Stomach (tissue), 9 donors: ENCODE results near the gene VARS2. TPM values are rescaled to one million over a fixed set of nuclear protein-coding genes. Genes with fewer than 3 reads are reported as not detected.

Experiments used
- DNase-seq, 2 donors: peaks; one replicate each; pipeline versions ENCODE4 v3.0.0 to v3.0.0-alpha.2; 2013 to 2019
- H3K27ac ChIP-seq, 5 donors: fragments of 200-600 bp in 4 of 5; sonication (generic) in 4 of 5; one replicate each; pipeline ENCODE4 v1.5.1; 2013 to 2019; ENCODE audit warnings: mild to moderate bottlenecking in 1 of 5, moderate library complexity in 1 of 5
- H3K27me3 ChIP-seq, 3 donors: fragments of 200-600 bp; sonication (generic); one replicate each; pipeline ENCODE4 v1.5.1; 2017 to 2019; ENCODE audit warnings: mixed run types in 1 of 3
- H3K36me3 ChIP-seq, 4 donors: fragments of 200-600 bp; sonication (generic); 1 replicate in 3 of 4; 2 replicates in 1 of 4; pipeline ENCODE4 v1.5.1; 2016 to 2019
- H3K4me1 ChIP-seq, 4 donors: fragments of 200-600 bp; sonication (generic); one replicate each; pipeline ENCODE4 v1.5.1; 2016 to 2019
- H3K4me3 ChIP-seq, 4 donors: fragments of 200-600 bp; sonication (generic) in 3 of 4; one replicate each; pipeline ENCODE4 v1.5.1; 2016 to 2019; ENCODE audit warnings: mild to moderate bottlenecking in 1 of 4
- H3K9me3 ChIP-seq, 4 donors: fragments of 200-600 bp; sonication (generic); one replicate each; pipeline ENCODE4 v1.5.1; 2016 to 2019
- CTCF ChIP-seq, 7 experiments: fragments of 450-650 bp in 4 of 7; fragments of 200-600 bp in 3 of 7; sonication (generic) in 3 of 7; IDR thresholded peaks; one replicate each; pipeline ENCODE4 v1.5.1; 2016 to 2019; ENCODE audit warnings: antibody characterized with exemption in 7 of 7, control low read depth in 2 of 7, mild to moderate bottlenecking in 1 of 7
- EP300 ChIP-seq: sonication (generic); formaldehyde crosslinking; IDR thresholded peaks from one replicate; pipeline ENCODE4 v1.6.1; 2017; ENCODE audit warnings: antibody characterized with exemption
- POLR2A ChIP-seq, 4 donors: fragments of 450-650 bp; IDR thresholded peaks; one replicate each; pipeline ENCODE4 v1.6.1; 2016; ENCODE audit warnings: antibody characterized with exemption in 4 of 4, control low read depth in 2 of 4, mild to moderate bottlenecking in 1 of 4, moderate library complexity in 1 of 4
- POLR2AphosphoS5 ChIP-seq, 3 donors: sonication (generic); formaldehyde crosslinking; IDR thresholded peaks; one replicate each; pipeline ENCODE4 v1.6.1; 2016; ENCODE audit warnings: antibody characterized with exemption in 3 of 3
- WGBS, 5 donors: extraction: QIAGEN DNeasy Blood & Tissue Kit in 3 of 5; methylation state at CpG; one replicate each; pipeline versions ENCODE4 v1.1.5 to v1.1.7; 2013 to 2018; 5-methylcytosine and 5-hydroxymethylcytosine counted together
- intact Hi-C: fragments of 100-400 bp; cut with DNase I; formaldehyde crosslinking; loops from one replicate; pipeline ENCODE4 v1.15.1; 2023; ENCODE audit warnings: low total_unique reads
- polyA plus RNA-seq, 3 donors: library from polyadenylated mRNA; stranded (reverse); fragments of 200-250 nt; gene quantifications; one replicate each; pipeline ENCODE4 v1.2.3, GENCODE V29; 2013
- total RNA-seq, 5 donors: library from RNA; depleted of rRNA; stranded (reverse); fragments of >200 nt; gene quantifications; one replicate each; pipeline versions ENCODE4 v1.1.0 to v1.2.3, GENCODE V29; 2014 to 2016
- donor health status: healthy with polysubstance abuse.
- donor health status: Bipolar disorder and iron deficiency.
- donor health status: healthy.

The VARS2 gene
- total and polyA plus RNA-seq, 8 donors, result 1.2 to 61.6 (median 21.6) TPM

GRCh38 chr6:30945281-30945680, 31.2 kb downstream of the VARS2 start:
- no peak overlapping the region for H3K4me3 ChIP-seq
- no peak for DNase-seq
- H3K36me3 ChIP-seq, result peaks cover 0 to 17% (median 0%) of the 10 kb centered on the region in 4 donors
- WGBS, 5 donors, result 84 to 89% (median 85%) methylated on average over 5 of the region's 5 CpGs
- H3K4me1 ChIP-seq, result peaks cover 6 to 23% (median 20%) of the 10 kb centered on the region in 4 donors
- no peaks in the 10 kb centered on the region for H3K9me3 ChIP-seq
- intact Hi-C loops, result no loop called here
- no peak for TF ChIP-seq CTCF (IDR thresholded peaks at IDR 0.05)
- TF ChIP-seq POLR2AphosphoS5 (IDR thresholded peaks at IDR 0.05), result no peak
- no peak for TF ChIP-seq EP300
- no peak for TF ChIP-seq POLR2A (IDR thresholded peaks at IDR 0.05)
- peaks cover 0 to 31% (median 0%) of the 10 kb centered on the region in 3 donors for H3K27me3 ChIP-seq
- no peak overlapping the region for H3K27ac ChIP-seq

GRCh38 chr6:30947231-30947630, 33.2 kb downstream of the VARS2 start:
- WGBS, 5 donors, result 34 to 68% (median 44%) methylated on average over 4 of the region's 4 CpGs
- intact Hi-C loops, result no loop called here

GRCh38 chr6:30948811-30949210, 34.8 kb downstream of the VARS2 start:
- intact Hi-C loops, result no loop called here
- WGBS, 5 donors, result 64 to 84% (median 74%) methylated on average over 6 of the region's 6 CpGs
- TF ChIP-seq EP300, result no peak
- TF ChIP-seq POLR2AphosphoS5 (IDR thresholded peaks at IDR 0.05), result no peak
- TF ChIP-seq CTCF (IDR thresholded peaks at IDR 0.05), result no peak
- TF ChIP-seq POLR2A (IDR thresholded peaks at IDR 0.05), result no peak

More at GRCh38 chr6:30947231-30947630, 33.2 kb downstream of the VARS2 start:
- no peak for TF ChIP-seq EP300
- peak in 1 of 3 donors; percentile 23 for TF ChIP-seq POLR2AphosphoS5 (IDR thresholded peaks at IDR 0.05)
- peaks cover 0 to 19% (median 0%) of the 10 kb centered on the region in 3 donors for H3K27me3 ChIP-seq
- peaks cover 0 to 25% (median 0%) of the 10 kb centered on the region in 4 donors for H3K36me3 ChIP-seq
- peak in 1 of 2 donors; percentile 60 for DNase-seq
- H3K4me1 ChIP-seq, result peaks cover 6 to 12% (median 11%) of the 10 kb centered on the region in 4 donors
- no peak overlapping the region for H3K4me3 ChIP-seq
- peak overlapping the region in 1 of 5 donors; percentile 43 for H3K27ac ChIP-seq
- no peaks in the 10 kb centered on the region for H3K9me3 ChIP-seq

DNA sequence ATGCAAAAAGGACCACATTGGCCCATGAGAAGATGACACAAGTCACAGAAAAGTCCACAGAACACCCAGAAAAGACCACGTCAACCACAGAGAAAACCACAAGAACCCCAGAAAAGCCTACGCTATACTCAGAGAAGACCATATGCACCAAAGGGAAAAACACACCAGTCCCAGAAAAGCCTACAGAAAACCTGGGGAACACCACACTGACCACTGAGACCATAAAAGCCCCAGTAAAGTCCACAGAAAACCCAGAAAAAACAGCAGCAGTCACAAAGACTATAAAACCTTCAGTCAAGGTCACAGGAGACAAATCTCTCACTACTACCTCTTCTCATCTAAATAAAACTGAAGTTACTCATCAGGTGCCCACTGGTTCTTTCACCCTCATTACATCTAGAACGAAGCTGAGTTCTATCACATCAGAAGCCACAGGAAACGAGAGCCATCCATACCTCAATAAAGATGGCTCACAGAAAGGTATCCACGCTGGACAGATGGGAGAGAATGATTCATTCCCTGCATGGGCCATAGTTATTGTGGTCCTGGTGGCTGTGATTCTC, 38.0 kb downstream of the VARS2 start:
- Histone ChIP-seq H3K4me1 (peaks cover 3 to 18% (median 14%) of the 10 kb centered on the region in 4 donors), H3K36me3 (peaks cover 0 to 25% (median 0%) of the 10 kb centered on the region in 4 donors), H3K27ac (no peak overlapping the region), H3K4me3 (no peak overlapping the region), H3K27me3 (peaks cover 0 to 29% (median 6%) of the 10 kb centered on the region in 3 donors), H3K9me3 (no peaks in the 10 kb centered on the region)
- DNase-seq, result no peak
- intact Hi-C loops, result no loop called here
- WGBS, 5 donors, result 77 to 91% (median 86%) methylated on average over 5 of the region's 5 CpGs
- TF ChIP-seq EP300 (no peak), POLR2AphosphoS5 (IDR thresholded peaks at IDR 0.05) (no peak), CTCF (IDR thresholded peaks at IDR 0.05) (no peak), POLR2A (IDR thresholded peaks at IDR 0.05) (no peak)

More at GRCh38 chr6:30948811-30949210, 34.8 kb downstream of the VARS2 start:
- H3K4me1 ChIP-seq, result no peaks in the 10 kb centered on the region
- H3K9me3 ChIP-seq, result no peaks in the 10 kb centered on the region
- peaks cover 0 to 25% (median 0%) of the 10 kb centered on the region in 4 donors for H3K36me3 ChIP-seq
- DNase-seq, result no peak
- H3K27ac ChIP-seq, result no peak overlapping the region
- H3K4me3 ChIP-seq, result no peak overlapping the region
- peaks cover 0 to 7% (median 0%) of the 10 kb centered on the region in 3 donors for H3K27me3 ChIP-seq
